Measurements from ENCODE around the gene LCMT1.

The LCMT1 gene

DNA sequence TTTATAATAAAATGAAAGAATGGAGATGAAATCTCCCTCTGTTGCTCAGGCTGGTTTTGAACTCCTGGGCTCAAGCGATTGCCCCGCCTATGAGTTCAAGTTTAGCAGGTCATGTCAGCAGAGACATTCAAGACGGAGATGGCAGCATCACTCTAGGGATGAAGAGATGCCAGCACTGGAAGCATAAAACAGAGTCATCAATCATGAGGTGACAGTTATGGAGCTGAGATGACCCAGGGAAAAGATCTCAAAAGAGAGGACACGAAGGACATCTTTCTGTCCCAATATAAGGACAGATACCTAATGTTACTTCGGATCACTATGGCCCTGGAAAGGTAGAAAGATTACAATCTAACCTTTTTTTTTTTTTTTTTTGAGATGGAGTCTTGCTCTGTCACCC lies 11.0 kb upstream of the LCMT1 start:
- ChIA-PET CTCF (no interaction called here), POLR2A (no interaction called here)
- no peak for DNase-seq (ENCODE audit: low read depth, low spot score)
- no peak overlapping the region for H3K4me3 ChIP-seq (ENCODE audit: low read depth, low read length)
- TF ChIP-seq, protein P1, sequence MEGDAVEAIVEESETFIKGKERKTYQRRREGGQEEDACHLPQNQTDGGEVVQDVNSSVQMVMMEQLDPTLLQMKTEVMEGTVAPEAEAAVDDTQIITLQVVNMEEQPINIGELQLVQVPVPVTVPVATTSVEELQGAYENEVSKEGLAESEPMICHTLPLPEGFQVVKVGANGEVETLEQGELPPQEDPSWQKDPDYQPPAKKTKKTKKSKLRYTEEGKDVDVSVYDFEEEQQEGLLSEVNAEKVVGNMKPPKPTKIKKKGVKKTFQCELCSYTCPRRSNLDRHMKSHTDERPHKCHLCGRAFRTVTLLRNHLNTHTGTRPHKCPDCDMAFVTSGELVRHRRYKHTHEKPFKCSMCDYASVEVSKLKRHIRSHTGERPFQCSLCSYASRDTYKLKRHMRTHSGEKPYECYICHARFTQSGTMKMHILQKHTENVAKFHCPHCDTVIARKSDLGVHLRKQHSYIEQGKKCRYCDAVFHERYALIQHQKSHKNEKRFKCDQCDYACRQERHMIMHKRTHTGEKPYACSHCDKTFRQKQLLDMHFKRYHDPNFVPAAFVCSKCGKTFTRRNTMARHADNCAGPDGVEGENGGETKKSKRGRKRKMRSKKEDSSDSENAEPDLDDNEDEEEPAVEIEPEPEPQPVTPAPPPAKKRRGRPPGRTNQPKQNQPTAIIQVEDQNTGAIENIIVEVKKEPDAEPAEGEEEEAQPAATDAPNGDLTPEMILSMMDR (IDR thresholded peaks at IDR 0.05; ENCODE audit: insufficient read depth, low read length, missing control alignments): no peak

DNA sequence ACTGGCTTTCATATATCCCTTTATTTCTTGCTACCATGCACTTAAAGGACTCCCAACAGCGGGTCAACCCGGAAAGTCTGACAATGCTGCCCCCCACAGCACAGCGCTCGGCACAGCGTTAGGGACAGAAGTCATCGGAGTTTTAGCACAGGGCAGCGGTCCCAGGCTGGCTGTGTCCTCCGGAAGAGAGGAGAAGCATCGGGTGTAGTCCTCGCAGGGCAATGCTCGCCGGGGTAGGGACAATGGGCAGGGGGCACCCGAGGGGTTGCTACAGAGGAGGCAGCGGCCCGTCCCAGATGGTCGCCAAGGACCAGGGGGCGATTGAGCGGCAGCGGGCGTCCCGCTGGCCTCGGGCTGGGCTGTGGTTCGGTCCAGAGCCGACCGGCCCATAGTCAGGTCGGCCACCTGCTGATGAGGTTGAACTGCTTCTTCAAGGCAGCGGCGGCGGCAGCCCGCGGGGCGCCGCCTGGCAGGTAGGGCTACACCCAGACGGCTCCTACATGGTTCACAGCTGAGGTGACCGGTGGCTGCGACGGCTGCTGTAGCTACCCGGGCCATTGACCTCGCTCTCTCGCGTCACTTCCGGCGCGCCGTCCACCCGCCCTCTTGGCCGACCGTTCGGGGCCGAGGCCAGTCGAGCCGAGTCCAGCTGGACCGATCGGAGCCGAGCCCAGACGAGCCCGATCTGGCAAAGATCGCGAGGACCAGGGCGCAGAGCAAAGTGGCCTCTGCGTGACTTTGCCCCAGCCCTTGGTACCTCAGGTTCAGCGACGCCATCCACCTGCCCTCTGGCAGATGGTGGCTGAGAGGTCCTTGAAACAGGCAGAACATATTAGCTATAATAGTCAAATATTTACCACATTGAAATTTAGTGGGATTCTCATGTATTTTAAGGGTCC lies 4.7 kb upstream of the LCMT1 start:
- no peak for DNase-seq (ENCODE audit: low read depth, low spot score)
- TF ChIP-seq, protein P1 (IDR thresholded peaks at IDR 0.05; ENCODE audit: insufficient read depth, low read length, missing control alignments): peak; percentile 7
- POLR2A ChIA-PET: interaction anchor here (1.1 to 1.7 kb wide), 2 partner anchors 9 to 40 kb away, joined by 3 to 8 read pairs; no protein-coding TSS in a partner anchor
- H3K4me3 ChIP-seq (ENCODE audit: low read depth, low read length): peak overlapping the region; percentile 69
- CTCF ChIA-PET: interaction anchor here (0.8 to 2.9 kb wide), 7 partner anchors 9 to 273 kb away, joined by 3 to 10 read pairs (median 4); no protein-coding TSS in a partner anchor

DNA sequence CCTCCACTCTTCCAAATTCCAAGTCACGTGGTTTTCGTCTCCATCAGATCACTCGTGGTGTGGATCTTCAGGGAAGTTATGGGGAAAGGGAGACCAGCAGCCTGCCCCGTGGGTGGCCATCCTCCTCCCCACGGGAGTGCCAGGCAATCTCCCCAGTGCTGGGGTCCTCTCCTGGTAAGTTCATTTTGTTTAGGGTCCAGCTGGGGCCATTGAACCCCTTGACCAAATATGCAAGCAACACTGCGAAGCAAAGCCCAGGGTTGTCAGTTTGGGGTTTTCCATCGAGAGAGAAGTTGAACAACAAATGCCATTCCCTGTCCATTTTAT lies 4.1 kb upstream of the LCMT1 start:
- DNase-seq (ENCODE audit: low read depth, low spot score): no peak
- ChIA-PET POLR2A (interaction anchor here (1.1 to 1.7 kb wide), 2 partner anchors 10 to 41 kb away, joined by 3 to 8 read pairs; no protein-coding TSS in a partner anchor), CTCF (interaction anchor here (0.8 to 2.9 kb wide), 6 partner anchors 8 to 273 kb away, joined by 3 to 10 read pairs (median 4); no protein-coding TSS in a partner anchor)
- TF ChIP-seq, protein P1 (IDR thresholded peaks at IDR 0.05; ENCODE audit: insufficient read depth, low read length, missing control alignments): no peak
- peak overlapping the region; percentile 69 for H3K4me3 ChIP-seq (ENCODE audit: low read depth, low read length)

DNA sequence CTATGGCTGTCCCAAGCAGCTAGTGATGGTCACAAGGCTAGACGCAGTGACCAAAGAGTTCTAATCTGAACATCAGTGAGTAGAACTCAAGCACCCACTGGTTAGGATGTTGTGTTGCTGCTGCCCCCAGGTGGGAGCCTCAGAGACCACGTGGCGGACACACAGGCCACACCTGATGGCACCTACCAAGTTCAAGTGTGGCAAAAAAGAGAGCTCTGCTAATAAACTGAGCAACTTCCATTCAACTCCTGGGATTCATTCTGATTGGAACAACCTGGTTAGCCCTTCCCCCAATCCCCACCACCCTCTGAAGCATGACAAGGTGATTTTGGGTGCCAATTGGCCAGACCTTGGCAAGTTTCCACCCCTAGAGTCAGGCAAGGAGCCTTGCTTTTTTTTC lies 3.5 kb upstream of the LCMT1 start:
- no peak for DNase-seq (ENCODE audit: low read depth, low spot score)
- ChIA-PET CTCF (interaction anchor here (1.0 to 2.9 kb wide), 5 partner anchors 8 to 47 kb away, joined by 3 to 10 read pairs (median 5); no protein-coding TSS in a partner anchor), POLR2A (interaction anchor here (0.5 to 1.7 kb wide), 2 partner anchors 41 to 44 kb away, joined by 3 to 8 read pairs; no protein-coding TSS in a partner anchor)
- no peak overlapping the region for H3K4me3 ChIP-seq (ENCODE audit: low read depth, low read length)
- TF ChIP-seq, protein P1 (IDR thresholded peaks at IDR 0.05; ENCODE audit: insufficient read depth, low read length, missing control alignments): no peak

DNA sequence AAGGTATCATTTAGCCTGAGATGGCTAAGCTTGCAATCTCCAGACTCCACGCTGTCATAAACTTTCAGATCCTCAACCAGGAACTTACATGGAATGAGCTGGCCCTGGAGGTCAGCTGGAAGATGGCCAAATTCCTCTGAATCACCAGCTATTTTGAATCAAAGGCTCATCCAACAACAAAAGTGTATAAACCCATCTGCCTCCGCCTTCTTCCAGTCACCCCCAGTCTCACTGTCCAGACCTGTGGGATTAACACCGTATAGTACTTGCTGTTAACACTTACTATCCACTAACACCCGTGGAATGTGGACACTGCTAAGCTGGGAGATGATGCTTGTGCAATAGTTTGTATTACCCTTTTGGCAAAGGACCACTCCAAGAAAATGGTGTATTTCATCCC lies 1.9 kb upstream of the LCMT1 start:
- ChIA-PET POLR2A (interaction anchor here (0.8 to 1.6 kb wide), 3 partner anchors 12 to 61 kb away, joined by 3 to 10 read pairs (median 4); no protein-coding TSS in a partner anchor), CTCF (interaction anchor here (1.0 to 1.4 kb wide), 3 partner anchors 12 to 58 kb away, joined by 3 to 5 read pairs (median 3); no protein-coding TSS in a partner anchor)
- peak; percentile 89 for DNase-seq (ENCODE audit: low read depth, low spot score)

More for the DNA sequence above, 1.9 kb upstream of the LCMT1 start:
- TF ChIP-seq, protein P1 (IDR thresholded peaks at IDR 0.05; ENCODE audit: insufficient read depth, low read length, missing control alignments): no peak
- H3K4me3 ChIP-seq (ENCODE audit: low read depth, low read length): peak overlapping the region; percentile 35

All from AG04449 (cell line).